Stimulated activated memory B cell treated with anti-CD40 and anti-IgM and Interleukin-4, amounts not matched to agents 10 μg/mL and 1 μg/mL and 100 μg/mL, for 72 hours (primary cell): ENCODE results near the gene MBD5.

Experiments
- ATAC-seq: fragments of 150-1000 bp; cut with Tn5 transposase; 2 replicates; pipeline ENCODE4 v1.10.0; 2021
- H3K27ac Mint-ChIP-seq: one replicate; pipeline ENCODE4 v1.8.0; 2022; ENCODE audit warnings: mild to moderate bottlenecking, mixed read lengths
- H3K27me3 Mint-ChIP-seq: one replicate; pipeline ENCODE4 v1.8.0; 2022; ENCODE audit warnings: mixed read lengths
- H3K36me3 Mint-ChIP-seq: one replicate; pipeline ENCODE4 v1.8.0; 2022; ENCODE audit warnings: mixed read lengths
- H3K4me1 Mint-ChIP-seq: one replicate; pipeline ENCODE4 v1.8.0; 2022; ENCODE audit warnings: mixed read lengths
- H3K4me3 Mint-ChIP-seq: one replicate; pipeline ENCODE4 v1.8.0; 2022; ENCODE audit warnings: mild to moderate bottlenecking, moderate library complexity, mixed read lengths
- H3K9me3 Mint-ChIP-seq: one replicate; pipeline ENCODE4 v1.8.0; 2022; ENCODE audit warnings: mixed read lengths

Gene MBD5

GRCh38 chr2:148306027-148306426, 285.1 kb downstream of the MBD5 start:
- Mint-ChIP-seq H3K4me3 (no peak overlapping the region), H3K27ac (no peak overlapping the region), H3K9me3 (no peaks in the 10 kb centered on the region), H3K27me3 (no peaks in the 10 kb centered on the region), H3K36me3 (peaks cover 41% of the 10 kb centered on the region), H3K4me1 (no peaks in the 10 kb centered on the region)
- no peak for ATAC-seq

GRCh38 chr2:148317598-148317997, 296.7 kb downstream of the MBD5 start:
- H3K36me3 Mint-ChIP-seq, result peaks cover 41% of the 10 kb centered on the region
- no peaks in the 10 kb centered on the region for H3K4me1 Mint-ChIP-seq
- H3K27ac Mint-ChIP-seq, result no peak overlapping the region
- ATAC-seq, result no peak
- H3K27me3 Mint-ChIP-seq, result no peaks in the 10 kb centered on the region
- H3K9me3 Mint-ChIP-seq, result peaks cover 2% of the 10 kb centered on the region
- no peak overlapping the region for H3K4me3 Mint-ChIP-seq

- no peaks in the 10 kb centered on the region for H3K27me3 Mint-ChIP-seq
- ATAC-seq, result no peak
- H3K36me3 Mint-ChIP-seq, result peaks cover 55% of the 10 kb centered on the region
- H3K9me3 Mint-ChIP-seq, result peaks cover 6% of the 10 kb centered on the region
- H3K27ac Mint-ChIP-seq, result no peak overlapping the region
- no peaks in the 10 kb centered on the region for H3K4me1 Mint-ChIP-seq
- H3K4me3 Mint-ChIP-seq, result no peak overlapping the region
Measured at GRCh38 chr2:148338541-148338940, 317.6 kb downstream of the MBD5 start.

GRCh38 chr2:148342086-148342485, 321.2 kb downstream of the MBD5 start:
- peaks cover 10% of the 10 kb centered on the region for H3K9me3 Mint-ChIP-seq
- ATAC-seq, result no peak

GRCh38 chr2:148350199-148350598, 329.3 kb downstream of the MBD5 start:
- Mint-ChIP-seq H3K4me3 (no peak overlapping the region), H3K36me3 (peaks cover 38% of the 10 kb centered on the region), H3K4me1 (peaks cover 7% of the 10 kb centered on the region), H3K27me3 (no peaks in the 10 kb centered on the region), H3K27ac (no peak overlapping the region), H3K9me3 (peaks cover 9% of the 10 kb centered on the region)
- ATAC-seq, result no peak

More at GRCh38 chr2:148342086-148342485, 321.2 kb downstream of the MBD5 start:
- Mint-ChIP-seq H3K4me1 (peaks cover 7% of the 10 kb centered on the region), H3K36me3 (peaks cover 59% of the 10 kb centered on the region), H3K27me3 (no peaks in the 10 kb centered on the region), H3K4me3 (no peak overlapping the region), H3K27ac (no peak overlapping the region)

GRCh38 chr2:148351437-148352143, 330.7 kb downstream of the MBD5 start:
- Mint-ChIP-seq H3K36me3 (peaks cover 41% of the 10 kb centered on the region), H3K4me1 (no peaks in the 10 kb centered on the region), H3K27me3 (no peaks in the 10 kb centered on the region), H3K27ac (no peak overlapping the region), H3K9me3 (peaks cover 9% of the 10 kb centered on the region), H3K4me3 (no peak overlapping the region)
- ATAC-seq, result no peak

- H3K36me3 Mint-ChIP-seq, result peaks cover 38% of the 10 kb centered on the region
- H3K9me3 Mint-ChIP-seq, result peaks cover 9% of the 10 kb centered on the region
- H3K27me3 Mint-ChIP-seq, result no peaks in the 10 kb centered on the region
- H3K27ac Mint-ChIP-seq, result no peak overlapping the region
- no peak overlapping the region for H3K4me3 Mint-ChIP-seq
- peaks cover 6% of the 10 kb centered on the region for H3K4me1 Mint-ChIP-seq
- no peak for ATAC-seq
Measured at GRCh38 chr2:148358375-148358774, 337.5 kb downstream of the MBD5 start.

GRCh38 chr2:148360662-148361061, 339.8 kb downstream of the MBD5 start:
- H3K27ac Mint-ChIP-seq, result no peak overlapping the region

GRCh38 chr2:148362144-148362796, 341.4 kb downstream of the MBD5 start:
- no peak for ATAC-seq
- Mint-ChIP-seq H3K27me3 (no peaks in the 10 kb centered on the region), H3K36me3 (peaks cover 22% of the 10 kb centered on the region), H3K9me3 (peaks cover 9% of the 10 kb centered on the region), H3K4me3 (no peak overlapping the region), H3K4me1 (peaks cover 5% of the 10 kb centered on the region), H3K27ac (no peak overlapping the region)

More at GRCh38 chr2:148360662-148361061, 339.8 kb downstream of the MBD5 start:
- H3K4me1 Mint-ChIP-seq, result peaks cover 6% of the 10 kb centered on the region
- peaks cover 28% of the 10 kb centered on the region for H3K36me3 Mint-ChIP-seq
- peaks cover 9% of the 10 kb centered on the region for H3K9me3 Mint-ChIP-seq
- no peak overlapping the region for H3K4me3 Mint-ChIP-seq
- no peak for ATAC-seq
- H3K27me3 Mint-ChIP-seq, result no peaks in the 10 kb centered on the region

GRCh38 chr2:148375214-148375613, 354.3 kb downstream of the MBD5 start:
- H3K36me3 Mint-ChIP-seq, result peaks cover 9% of the 10 kb centered on the region
- H3K4me3 Mint-ChIP-seq, result no peak overlapping the region
- no peak for ATAC-seq
- peaks cover 5% of the 10 kb centered on the region for H3K9me3 Mint-ChIP-seq
- no peaks in the 10 kb centered on the region for H3K27me3 Mint-ChIP-seq
- H3K27ac Mint-ChIP-seq, result no peak overlapping the region
- H3K4me1 Mint-ChIP-seq, result no peaks in the 10 kb centered on the region

- Mint-ChIP-seq H3K9me3 (peaks cover 7% of the 10 kb centered on the region), H3K4me1 (peaks cover 6% of the 10 kb centered on the region), H3K4me3 (no peak overlapping the region), H3K27ac (no peak overlapping the region), H3K36me3 (peaks cover 17% of the 10 kb centered on the region), H3K27me3 (no peaks in the 10 kb centered on the region)
- no peak for ATAC-seq
Measured at GRCh38 chr2:148391324-148391723, 370.4 kb downstream of the MBD5 start.

- ATAC-seq, result no peak
- peaks cover 43% of the 10 kb centered on the region for H3K36me3 Mint-ChIP-seq
- H3K27me3 Mint-ChIP-seq, result no peaks in the 10 kb centered on the region
- H3K4me3 Mint-ChIP-seq, result no peak overlapping the region
- no peak overlapping the region for H3K27ac Mint-ChIP-seq
- H3K4me1 Mint-ChIP-seq, result peaks cover 6% of the 10 kb centered on the region
- H3K9me3 Mint-ChIP-seq, result peaks cover 7% of the 10 kb centered on the region
Measured at GRCh38 chr2:148402786-148403185, 381.9 kb downstream of the MBD5 start.

GRCh38 chr2:148410899-148411298, 390.0 kb downstream of the MBD5 start:
- no peak for ATAC-seq
- Mint-ChIP-seq H3K4me3 (no peak overlapping the region), H3K27ac (no peak overlapping the region), H3K4me1 (peaks cover 11% of the 10 kb centered on the region), H3K9me3 (peaks cover 27% of the 10 kb centered on the region), H3K27me3 (no peaks in the 10 kb centered on the region), H3K36me3 (peaks cover 57% of the 10 kb centered on the region)

GRCh38 chr2:148416248-148416647, 395.4 kb downstream of the MBD5 start:
- ATAC-seq, result no peak
- no peak overlapping the region for H3K27ac Mint-ChIP-seq
- peaks cover 55% of the 10 kb centered on the region for H3K36me3 Mint-ChIP-seq
- H3K4me1 Mint-ChIP-seq, result peaks cover 6% of the 10 kb centered on the region
- no peaks in the 10 kb centered on the region for H3K27me3 Mint-ChIP-seq
- H3K9me3 Mint-ChIP-seq, result peaks cover 27% of the 10 kb centered on the region
- no peak overlapping the region for H3K4me3 Mint-ChIP-seq

GRCh38 chr2:148430101-148430500, 409.2 kb downstream of the MBD5 start:
- peaks cover 26% of the 10 kb centered on the region for H3K36me3 Mint-ChIP-seq
- H3K4me3 Mint-ChIP-seq, result no peak overlapping the region
- no peaks in the 10 kb centered on the region for H3K27me3 Mint-ChIP-seq
- H3K9me3 Mint-ChIP-seq, result peaks cover 10% of the 10 kb centered on the region
- no peak overlapping the region for H3K27ac Mint-ChIP-seq
- H3K4me1 Mint-ChIP-seq, result peaks cover 23% of the 10 kb centered on the region
- ATAC-seq, result no peak

GRCh38 chr2:148447877-148448276, 427.0 kb downstream of the MBD5 start:
- Mint-ChIP-seq H3K27me3 (no peaks in the 10 kb centered on the region), H3K9me3 (peaks cover 3% of the 10 kb centered on the region), H3K4me3 (no peak overlapping the region), H3K4me1 (no peaks in the 10 kb centered on the region), H3K27ac (no peak overlapping the region), H3K36me3 (peaks cover 6% of the 10 kb centered on the region)
- ATAC-seq, result no peak
